DMS53 treated with DMSO at 0.1 percent for 48 hours (cell line): ENCODE measurements around the gene SNX20.

Experiments used
- DNase-seq: peaks from one replicate; lab custom pipeline; 2025; ENCODE audit not compliant: unreplicated experiment; lab: John Stamatoyannopoulos, UW

Gene SNX20

GRCh38 chr16:50683689-50684374 lies 2.7 kb upstream of the SNX20 start:
- DNase-seq = no peak

GRCh38 chr16:50680556-50680893 lies 587 bp downstream of the SNX20 start:
- no peak for DNase-seq

DNA sequence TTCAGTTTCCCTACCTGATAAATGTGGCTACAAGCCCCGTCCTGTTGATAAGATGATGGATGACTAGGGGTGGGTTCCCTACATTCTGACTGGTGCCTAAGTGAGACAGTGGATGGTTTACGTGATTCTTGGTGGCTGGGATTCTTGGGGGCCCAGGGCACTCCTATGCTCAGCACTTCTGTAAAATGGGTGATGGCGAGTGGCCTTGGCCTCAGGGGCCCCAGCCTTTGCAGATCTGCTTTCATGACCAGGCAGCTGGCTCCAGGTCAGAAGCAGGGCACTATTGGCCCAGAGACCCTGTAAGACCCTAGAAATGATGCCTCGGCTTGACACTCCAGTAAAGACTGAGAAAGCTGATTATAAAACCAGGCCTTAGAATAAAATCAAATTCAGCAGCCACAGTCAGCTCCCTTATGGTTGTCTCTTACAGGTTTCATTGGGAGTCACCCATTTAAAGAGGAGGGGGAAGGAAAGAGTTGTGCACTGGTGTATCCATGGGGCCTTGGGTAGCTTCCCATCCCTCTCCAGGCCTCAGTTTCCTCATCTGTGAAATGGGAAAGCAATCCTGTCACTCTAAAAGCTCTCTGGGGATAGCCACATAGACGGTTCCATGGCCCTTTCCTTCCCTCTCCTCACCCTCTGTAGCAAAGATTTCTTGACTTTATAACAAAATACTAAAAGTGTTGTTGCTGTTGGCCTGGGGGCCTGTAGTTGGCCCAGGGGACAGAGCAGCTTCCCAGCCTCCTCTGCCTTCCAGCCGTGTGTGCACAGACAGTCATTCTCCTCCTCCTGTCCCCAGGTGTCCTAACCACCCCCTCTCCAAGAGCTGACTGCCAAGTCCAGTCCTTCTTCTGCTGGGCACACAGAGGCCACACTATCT lies 1.2 kb downstream of the SNX20 start:
- DNase-seq = no peak

DNA sequence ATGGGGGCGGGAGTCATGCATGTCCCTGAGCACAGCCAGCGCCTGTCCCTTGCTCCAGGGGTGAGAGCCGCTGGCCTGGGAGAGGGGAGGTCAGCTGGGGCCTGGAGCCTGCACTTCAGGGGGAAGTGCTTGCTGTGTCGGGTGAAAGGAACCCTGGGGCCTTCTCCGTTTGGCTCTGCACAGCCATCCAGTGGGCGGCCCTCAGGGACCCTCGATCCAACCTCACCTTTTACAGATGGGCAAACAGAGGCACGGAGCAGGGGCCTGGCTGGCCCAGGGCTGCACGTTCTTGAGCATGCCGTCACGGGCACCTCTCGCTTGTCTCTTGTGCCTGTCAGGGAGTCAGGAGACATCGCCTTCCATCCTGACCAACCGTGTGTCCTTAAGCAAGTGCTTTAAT lies 1.8 kb downstream of the SNX20 start:
- DNase-seq = no peak

GRCh38 chr16:50678531-50678930 lies 2.6 kb downstream of the SNX20 start:
- DNase-seq = no peak

GRCh38 chr16:50677351-50677750 lies 3.8 kb downstream of the SNX20 start:
- no peak for DNase-seq

DNA sequence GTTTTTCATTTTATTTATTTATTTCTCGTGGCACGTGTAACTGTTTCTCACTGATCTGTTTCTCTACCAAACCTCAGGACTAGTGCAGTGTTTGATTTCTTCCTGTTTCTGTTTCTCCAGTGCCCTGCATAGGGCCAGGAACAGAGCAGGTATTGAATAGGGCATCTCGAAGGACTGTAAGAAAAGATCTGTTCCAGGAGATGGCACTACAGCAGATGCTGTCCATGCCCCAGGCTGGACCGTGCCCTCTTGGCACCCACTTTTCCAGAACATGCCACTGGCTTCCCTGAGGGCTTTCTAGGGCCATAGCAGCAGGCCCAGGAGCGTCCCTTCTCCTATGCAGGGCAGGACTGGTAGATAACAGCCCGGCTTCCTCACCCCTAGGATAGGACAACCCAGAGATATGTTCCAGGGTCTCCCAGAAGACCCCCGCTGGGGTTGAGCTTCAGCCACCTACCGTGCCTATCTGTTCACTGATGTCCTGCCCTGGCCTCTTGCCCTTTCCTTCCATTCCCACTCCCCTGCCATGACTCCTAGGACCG lies 4.4 kb downstream of the SNX20 start:
- DNase-seq = no peak

- no peak for DNase-seq
These were observed 5.2 kb downstream of the SNX20 start for GRCh38 chr16:50675686-50676610.

DNA sequence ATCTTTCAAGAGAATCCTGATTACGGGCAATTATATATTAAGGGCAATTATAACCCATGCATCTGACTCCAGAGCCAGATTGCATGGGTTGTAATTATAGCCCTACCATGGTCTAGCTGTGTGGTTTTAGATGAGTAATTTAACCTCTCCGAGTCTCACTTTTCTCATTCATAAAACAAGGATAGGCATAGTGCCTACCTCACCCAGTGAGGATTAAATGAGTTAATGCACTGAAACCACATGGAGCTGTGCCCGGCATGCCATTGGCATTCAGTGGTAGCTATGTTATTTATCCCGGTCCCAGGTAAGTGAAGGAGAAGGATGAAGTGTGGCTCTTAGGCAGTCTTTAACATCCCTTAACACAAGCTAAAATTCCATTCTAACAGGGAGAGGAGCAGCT lies 6.3 kb downstream of the SNX20 start:
- DNase-seq = no peak

DNA sequence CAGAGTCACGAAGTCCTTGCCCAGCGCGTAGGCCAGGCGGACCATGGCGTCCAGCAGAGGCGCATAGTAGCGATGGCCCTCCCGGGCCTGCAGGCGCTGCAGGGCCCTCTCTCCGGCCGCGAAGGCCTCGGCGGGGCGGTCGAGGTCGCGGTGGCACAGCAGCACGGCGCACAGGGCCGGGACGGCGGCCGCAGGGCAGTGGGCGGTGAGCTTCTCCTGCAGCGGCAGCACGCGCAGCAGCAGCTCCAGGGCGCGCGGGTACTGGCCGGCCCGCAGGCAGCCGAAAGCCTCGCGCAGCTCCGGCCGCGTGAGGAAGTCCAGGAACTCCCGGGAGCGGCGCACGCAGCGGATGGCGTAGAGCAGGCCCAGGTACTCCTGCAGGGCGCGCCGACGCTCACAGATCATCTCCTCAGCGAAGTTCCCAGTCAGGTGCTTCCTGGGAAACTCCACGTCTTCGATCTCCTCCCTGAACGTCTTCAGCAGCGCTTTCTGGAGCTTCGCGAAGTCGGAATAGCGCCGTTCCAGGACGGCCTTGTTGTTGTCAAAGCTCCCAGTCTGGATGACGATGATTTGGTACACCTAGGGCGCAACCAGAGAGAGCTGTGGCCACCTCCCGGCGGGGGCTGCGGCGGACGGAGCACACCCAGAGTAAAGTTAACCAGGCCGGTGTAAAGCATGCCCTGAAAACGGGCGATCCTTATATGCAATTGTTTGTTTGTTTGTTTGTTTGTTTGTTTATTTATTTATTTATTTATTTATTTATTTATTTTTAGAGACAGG lies 7.4 kb downstream of the SNX20 start:
- no peak for DNase-seq

- peak; percentile 32 for DNase-seq
These were observed 9.4 kb downstream of the SNX20 start for GRCh38 chr16:50671644-50672260.

GRCh38 chr16:50670476-50670875 lies 10.6 kb downstream of the SNX20 start:
- DNase-seq = no peak

DNA sequence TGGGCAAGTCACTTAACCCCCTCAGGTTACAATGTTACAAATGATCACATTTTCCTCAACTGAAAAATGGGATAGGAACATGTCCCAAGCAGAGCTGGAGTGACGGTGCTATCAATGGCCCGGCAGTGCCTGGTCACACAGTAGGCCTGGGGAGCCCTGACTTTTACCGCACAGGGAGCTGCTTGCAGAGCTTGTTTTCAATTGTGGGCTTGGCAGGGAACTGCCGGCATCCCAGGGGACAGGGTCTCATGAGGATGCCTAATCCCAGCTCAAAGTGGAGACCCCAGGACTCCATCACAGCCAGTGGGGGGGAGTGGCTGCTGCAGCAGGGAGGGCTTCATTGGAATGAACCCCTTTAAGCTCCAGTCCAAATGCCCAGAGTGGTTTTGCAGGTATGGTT lies 11.4 kb downstream of the SNX20 start:
- no peak for DNase-seq

GRCh38 chr16:50668368-50669008 lies 12.6 kb downstream of the SNX20 start:
- DNase-seq = no peak

DNA sequence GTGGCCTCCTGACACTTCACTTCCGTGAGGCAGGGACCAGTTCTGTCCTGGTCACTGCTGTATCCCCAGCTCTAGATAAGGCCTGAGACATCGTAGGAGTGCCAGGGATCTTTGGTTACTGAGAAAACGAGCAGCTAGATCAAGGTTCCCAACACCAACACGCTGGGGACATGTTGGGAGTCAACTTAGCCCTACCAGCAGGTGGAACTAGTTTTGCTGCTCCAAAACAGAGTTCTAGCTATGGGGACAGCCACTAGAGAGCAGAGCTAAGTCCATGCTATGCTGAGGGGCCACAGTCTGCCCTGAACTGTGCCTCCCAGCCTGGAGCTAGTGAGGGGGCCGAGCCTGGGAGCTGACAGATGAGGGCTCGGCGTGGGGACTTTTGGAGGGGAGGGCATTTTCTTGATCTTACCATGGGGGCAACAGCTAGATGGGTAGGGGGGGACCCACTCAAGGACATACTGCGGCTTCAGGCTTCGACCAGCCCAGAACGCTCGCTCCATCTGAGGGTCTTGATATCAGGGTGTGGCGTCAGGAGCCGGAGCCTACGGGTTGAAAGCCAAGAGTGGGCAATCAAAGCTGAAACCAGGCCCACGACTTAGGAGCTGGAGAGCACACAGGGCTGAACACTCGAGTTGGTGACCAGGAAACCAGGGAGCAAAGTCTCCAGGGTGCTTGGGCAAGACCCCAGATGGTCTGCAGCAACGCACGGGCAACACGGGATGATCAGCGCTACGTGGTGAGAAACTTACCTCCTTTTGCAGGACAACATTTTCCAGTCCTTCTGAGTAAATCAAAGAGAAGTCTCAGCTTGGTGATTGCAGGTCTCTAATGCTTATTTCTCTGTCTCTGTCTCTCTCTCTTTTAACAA lies 13.4 kb downstream of the SNX20 start:
- DNase-seq = no peak

- no peak for DNase-seq
These were observed 14.2 kb downstream of the SNX20 start for GRCh38 chr16:50666658-50667496.

DNA sequence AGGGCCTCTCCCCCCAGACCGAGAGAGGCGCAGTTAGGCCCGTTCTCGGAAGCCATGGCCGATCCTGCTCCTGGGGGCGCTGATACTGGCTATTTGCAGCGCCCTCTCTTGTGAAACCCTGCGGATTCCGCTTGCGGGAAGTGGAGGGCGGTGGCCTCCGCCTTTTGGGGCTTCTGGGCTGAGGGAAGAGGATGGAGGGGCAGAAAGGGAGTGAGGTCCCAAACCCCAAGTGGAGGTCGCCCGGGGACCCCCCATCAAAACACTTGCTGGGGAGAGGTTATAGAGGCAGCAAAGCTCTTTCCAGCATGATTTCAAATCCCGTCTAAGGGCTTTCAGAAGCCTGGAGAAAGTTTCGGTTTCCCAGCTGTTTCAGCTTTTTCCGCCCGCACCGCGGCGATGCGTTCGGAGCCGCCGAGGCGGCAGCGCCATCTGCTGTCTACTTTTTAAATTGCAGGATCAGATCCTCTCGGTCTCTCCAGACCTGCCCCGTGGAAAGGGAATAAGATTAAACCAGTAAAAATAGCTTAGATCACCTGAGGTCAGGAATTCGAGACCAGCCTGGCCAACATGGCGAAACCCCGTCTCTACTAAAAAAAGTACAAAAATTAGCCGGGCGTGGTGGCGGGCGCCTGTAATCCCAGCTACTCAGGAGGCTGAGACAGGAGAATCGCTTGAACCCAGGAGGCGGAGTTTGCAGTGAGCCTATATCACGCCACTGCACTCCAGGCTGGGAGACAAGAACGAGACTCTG lies 15.8 kb downstream of the SNX20 start:
- DNase-seq = peak; percentile 51
